ENCODE data around the gene RBX1. TPM values are rescaled to one million over a fixed set of nuclear protein-coding genes. Genes with fewer than 3 reads are reported as not detected.
"Not testable (repeated sequence)": the region's sequence is repeated elsewhere in the genome, so short reads cannot be mapped to it uniquely, and the experiment has no call there.

RBX1 gene
- total RNA-seq, 1 donor from 2014 or later = 44.8 TPM

DNA sequence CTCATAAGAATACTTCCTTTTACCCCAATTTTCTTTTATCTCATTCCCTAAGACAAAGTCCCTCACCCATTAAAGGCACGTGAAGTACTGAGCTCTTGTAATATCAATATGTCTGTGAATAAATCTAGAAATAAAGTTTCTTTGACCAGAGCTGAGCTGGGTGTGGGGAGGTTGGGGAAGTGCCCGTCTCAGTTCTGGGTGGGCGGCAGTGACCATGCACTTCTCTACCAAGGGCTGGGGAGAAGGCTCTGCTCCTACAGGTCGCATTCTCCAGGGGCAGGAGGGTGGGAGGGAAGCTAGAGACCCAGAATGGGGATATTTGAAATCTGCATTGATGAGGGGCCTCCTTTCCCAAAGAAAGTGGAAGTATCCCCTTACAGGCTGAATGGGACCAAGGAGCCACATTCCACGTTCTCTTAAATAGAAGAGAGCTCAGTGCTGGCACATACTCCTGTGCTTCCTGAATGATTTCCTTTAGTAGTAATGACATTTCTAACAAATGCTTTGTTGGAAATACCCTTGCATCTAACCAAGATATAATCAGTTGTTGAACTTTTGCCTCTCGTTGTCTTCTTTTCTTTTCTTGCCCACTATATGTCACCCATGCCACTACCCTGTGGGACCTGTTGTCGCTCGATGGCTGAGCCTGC lies 16.1 kb downstream of the RBX1 start:
- DNase-seq (ENCODE audit: low spot score) = no peak

GRCh38 chr22:40972587-40972986 lies 21.4 kb downstream of the RBX1 start:
- DNase-seq (ENCODE audit: low spot score) = no peak

DNA sequence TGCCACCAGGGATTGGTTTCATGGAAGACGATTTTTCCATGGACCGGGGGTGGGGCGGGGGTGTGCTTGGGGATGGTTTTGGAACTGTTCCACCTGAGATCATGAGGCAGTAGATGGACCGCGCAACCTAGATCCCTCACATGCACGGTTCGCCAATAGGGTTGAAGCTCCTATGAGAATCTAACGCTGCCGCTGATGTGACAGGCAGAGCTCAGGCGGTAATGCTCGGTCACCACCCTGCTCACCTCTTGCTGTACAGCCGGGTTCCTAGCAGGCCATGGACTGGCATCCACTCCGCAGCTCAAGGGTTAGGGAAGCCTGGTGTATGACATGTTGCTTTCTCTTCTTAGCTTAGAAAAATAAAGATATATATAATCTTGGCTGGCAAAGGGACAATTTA lies 22.0 kb downstream of the RBX1 start:
- no peak for DNase-seq (ENCODE audit: low spot score)

- no peak for DNase-seq (ENCODE audit: low spot score)
These were observed 24.2 kb downstream of the RBX1 start for GRCh38 chr22:40975366-40975765.

DNA sequence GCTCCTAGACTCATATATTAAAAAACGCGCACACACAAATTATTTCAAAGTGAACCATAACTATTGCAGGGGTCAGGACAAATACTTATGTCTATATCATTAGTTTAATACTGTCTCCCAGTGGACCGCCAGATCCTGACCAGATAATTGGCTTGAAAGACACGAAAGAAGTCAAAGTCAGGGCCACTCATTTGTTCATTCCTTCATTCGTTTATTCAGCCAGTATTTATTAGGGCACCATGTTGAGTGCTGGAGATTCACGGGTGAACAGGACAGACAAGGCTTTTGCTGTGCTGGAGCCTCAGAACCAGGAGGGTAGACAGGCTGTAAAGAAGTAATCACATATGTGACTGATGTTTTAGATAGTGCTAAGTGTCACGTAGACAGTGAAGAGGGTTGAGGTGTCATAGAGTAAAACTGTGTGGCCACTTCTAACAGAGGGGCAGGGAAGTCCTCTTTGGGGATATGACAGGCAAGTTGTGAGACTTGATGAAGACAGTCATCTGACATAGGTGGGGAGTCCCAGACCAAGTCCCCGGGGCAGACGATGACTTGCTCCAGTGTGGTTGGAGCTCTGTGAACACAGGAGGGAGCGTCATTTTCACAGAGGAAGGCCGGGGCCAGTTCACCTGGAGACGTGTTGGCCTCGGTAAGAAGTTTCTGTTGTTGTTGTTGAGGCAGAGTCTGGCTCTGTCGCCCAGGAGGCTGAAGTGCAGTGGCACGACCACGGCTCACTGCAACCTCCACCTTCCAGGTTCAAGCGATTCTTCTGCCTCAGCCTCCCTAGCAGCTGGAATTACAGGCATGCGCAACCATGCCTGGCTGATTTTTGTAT lies 25.9 kb downstream of the RBX1 start:
- no peak for DNase-seq (ENCODE audit: low spot score)

- DNase-seq (ENCODE audit: low spot score) = no peak
These were observed 28.0 kb downstream of the RBX1 start for GRCh38 chr22:40979198-40979597.

DNA sequence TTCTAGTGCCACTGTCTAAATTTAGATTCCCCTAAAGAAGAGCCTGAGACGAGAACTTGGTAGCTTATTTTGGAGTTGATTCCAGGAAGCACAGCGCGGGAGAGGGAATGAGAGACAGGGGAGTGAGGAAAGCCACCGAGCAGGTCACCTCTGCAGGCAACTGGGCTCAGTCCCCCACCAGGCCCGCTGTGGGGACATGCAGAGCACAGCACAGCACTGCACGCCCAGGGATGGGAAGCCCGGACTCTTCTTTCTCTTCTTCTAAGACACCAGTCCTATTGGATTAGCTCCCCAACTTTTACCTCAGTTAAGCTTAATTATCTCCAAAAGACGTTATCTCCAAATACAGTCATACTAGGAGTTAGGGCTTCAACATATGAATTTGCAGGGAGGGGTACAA lies 28.7 kb downstream of the RBX1 start:
- DNase-seq (ENCODE audit: low spot score) = no peak

DNA sequence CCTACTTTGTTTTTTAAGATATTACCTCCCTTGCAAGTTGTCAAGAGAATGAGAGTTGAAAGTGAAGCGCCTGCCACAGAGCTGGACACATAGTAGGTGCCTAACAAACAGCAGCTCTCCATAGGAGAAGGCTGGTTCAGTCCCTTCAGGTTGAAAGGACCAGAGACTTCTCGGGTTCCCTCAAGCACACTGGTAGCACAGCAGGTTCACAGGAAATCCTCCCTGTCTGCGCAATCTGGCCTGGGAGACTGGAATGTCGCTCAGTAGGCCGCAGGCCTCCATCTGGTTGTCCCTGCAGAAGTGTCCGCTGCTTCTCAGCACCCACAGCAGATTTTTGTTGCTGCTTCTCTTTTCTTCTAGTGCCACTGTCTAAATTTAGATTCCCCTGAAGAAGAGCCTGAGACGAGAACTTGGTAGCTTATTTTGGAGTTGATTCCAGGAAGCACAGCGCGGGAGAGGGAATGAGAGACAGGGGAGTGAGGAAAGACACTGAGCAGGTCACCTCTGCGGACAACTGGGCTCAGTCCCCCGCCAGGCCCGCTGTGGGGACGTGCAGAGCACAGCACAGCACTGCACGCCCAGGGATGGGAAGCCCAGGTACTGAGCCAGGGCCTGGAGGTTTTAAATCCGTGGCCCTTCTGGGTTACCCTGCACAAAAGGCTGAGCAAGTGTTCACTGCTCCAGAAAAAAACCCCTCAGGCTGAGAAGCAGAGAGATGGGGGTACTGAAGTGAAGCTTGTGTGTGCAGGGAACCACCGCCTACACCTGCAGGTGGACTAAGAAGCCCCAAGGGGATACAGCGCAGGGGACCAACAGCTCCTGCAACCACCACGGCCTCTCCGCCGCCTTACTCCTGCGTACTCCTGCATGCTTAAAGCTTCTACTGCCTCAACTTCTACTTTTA lies 31.6 kb downstream of the RBX1 start:
- DNase-seq (ENCODE audit: low spot score) = no peak

DNA sequence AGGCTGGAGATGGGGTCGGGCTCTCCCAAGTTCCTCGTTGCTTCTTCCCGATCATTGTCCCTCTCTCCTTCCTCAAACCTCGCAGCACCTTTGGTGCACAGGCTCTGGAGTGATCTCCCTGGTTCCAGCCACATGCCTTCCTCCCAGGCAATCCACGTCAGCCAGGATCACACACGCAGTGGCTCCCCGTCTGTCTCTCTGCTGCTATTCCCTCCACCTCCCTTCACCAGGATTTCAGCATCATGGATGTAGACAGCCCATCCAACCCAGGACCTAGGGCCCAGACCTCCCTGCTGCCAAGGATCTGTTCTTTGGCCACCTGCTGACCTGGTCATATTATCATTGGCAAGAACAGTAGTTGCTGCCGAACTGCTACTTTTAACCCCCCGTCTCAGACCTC lies 40.1 kb downstream of the RBX1 start:
- no peak for DNase-seq (ENCODE audit: low spot score)

GRCh38 chr22:40995821-40996220 lies 44.6 kb downstream of the RBX1 start:
- no peak for DNase-seq (ENCODE audit: low spot score)

DNA sequence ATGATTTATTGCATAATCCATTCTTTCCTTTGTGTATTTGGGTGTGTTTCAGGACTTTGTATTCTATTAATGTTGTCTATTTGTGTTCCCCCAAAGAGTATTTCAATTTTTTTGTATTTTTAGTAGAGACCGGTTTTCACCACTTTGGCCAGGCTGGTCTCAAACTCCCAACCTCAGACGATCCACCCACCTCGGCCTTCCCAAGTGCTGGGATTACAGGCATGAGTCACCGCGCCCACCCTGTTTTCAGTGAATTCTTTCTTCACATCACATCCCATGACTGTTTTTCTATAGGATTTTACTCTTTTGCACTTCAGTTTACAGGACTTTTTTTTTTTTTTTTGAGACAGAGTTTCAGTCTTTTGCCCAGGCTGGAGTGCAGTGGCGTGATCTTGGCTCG lies 46.3 kb downstream of the RBX1 start:
- DNase-seq (ENCODE audit: low spot score) = no peak

- DNase-seq (ENCODE audit: low spot score) = no peak
These were observed 48.9 kb downstream of the RBX1 start for GRCh38 chr22:41000040-41000565.

DNA sequence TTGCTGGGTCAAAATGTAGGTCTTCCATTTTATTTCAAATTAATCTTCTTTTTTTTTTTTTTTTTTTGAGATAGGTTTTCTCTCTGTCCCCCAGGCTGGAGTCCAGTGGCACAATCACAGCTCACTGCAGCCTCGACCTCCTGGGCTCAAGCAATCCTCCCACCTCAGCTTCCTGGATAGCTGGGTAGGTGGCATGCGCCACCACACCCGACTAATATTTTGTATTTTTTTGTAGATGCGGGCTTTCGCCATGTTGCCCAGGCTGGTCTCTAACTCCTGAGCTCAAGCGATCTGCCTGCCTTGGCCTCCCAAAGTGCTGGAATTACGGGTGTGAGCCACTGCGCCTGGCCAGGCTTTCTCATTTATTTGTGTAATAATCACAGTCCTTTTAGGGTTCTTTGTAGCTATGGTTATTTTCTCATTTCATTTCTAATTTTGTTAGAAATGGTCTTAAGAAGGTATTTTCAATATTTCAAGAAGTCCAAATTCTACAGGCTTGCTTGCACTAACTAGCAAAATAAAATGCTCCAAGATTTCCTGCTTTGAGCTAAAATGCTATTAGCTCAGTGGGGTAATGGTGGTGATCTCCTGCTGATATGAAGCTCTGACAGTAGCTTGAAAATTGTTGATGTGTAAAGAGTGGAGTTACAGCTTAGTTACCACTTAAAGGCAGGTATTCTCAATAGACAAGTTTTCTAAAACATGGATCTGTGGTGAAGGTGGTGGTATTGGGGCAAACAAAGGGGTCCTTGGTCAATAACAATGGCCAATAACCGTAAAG lies 50.0 kb downstream of the RBX1 start:
- DNase-seq (ENCODE audit: low spot score) = no peak

GRCh38 chr22:41001722-41002122 lies 50.5 kb downstream of the RBX1 start:
- DNase-seq (ENCODE audit: low spot score) = no peak

GRCh38 chr22:41002386-41002785 lies 51.2 kb downstream of the RBX1 start:
- DNase-seq (ENCODE audit: low spot score) = not testable (repeated sequence)

GRCh38 chr22:41003066-41003465 lies 51.9 kb downstream of the RBX1 start:
- DNase-seq (ENCODE audit: low spot score) = no peak

GRCh38 chr22:41003976-41004375 lies 52.8 kb downstream of the RBX1 start:
- no peak for DNase-seq (ENCODE audit: low spot score)

DNA sequence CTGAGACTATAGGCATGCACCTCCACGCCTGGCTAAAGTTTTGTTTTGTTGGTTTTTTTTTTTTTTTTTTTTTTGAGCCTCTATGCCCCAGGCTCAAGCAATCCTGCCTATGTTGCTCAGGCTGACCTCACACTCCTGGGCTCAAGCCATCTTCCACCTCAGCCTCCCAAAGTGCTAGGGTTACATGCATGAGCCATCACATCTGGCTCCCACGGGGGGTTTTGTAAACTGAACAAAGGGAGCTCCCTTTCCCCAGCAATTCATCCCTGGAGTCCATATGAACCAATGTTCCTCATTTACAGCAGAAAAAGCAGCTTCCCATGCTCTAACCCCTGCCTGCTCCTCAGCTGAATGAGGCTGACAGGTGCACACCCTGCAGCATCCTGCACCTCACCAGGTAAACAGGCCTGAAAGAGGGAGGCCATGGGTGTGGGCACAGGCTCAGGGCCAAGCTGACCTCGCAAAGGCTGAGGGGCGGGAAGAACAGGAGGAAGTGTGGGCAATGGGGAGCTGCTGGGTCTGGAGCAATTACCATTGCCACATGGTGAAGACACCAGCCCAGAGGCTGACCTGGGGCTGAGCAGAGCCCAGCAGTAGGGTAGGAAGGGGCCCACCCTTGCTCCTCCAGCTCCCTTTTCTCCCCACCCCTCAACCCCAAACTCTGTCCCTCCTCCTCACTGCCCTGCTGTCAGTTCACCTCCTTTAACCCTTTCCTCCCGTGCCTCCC lies 58.2 kb downstream of the RBX1 start:
- DNase-seq (ENCODE audit: low spot score) = no peak

GRCh38 chr22:41015003-41015402 lies 63.8 kb downstream of the RBX1 start:
- DNase-seq (ENCODE audit: low spot score) = no peak

GRCh38 chr22:41021061-41021612 lies 70.0 kb downstream of the RBX1 start:
- no peak for DNase-seq (ENCODE audit: low spot score)
